Glomerular visceral epithelial cell (primary cell): ENCODE results near the gene EDDM3A.
A peak's percentile ranks its signal among the peaks of the same experiment; 100 is the strongest.
"Not testable (repeated sequence)": the region's sequence is repeated elsewhere in the genome, so short reads cannot be mapped to it uniquely, and the experiment has no call there.

Experiments used
- DNase-seq: peaks from one replicate; pipeline ENCODE4 v3.0.0-alpha.2; 2016; ENCODE audit errors: extremely low spot score

EDDM3A gene, protein sequence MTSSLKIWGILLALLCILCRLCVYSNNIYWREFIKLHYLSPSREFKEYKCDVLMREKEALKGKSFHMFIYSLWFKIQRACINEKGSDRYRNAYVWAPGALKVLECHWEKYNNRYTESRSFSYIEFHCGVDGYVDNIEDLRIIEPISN

DNA sequence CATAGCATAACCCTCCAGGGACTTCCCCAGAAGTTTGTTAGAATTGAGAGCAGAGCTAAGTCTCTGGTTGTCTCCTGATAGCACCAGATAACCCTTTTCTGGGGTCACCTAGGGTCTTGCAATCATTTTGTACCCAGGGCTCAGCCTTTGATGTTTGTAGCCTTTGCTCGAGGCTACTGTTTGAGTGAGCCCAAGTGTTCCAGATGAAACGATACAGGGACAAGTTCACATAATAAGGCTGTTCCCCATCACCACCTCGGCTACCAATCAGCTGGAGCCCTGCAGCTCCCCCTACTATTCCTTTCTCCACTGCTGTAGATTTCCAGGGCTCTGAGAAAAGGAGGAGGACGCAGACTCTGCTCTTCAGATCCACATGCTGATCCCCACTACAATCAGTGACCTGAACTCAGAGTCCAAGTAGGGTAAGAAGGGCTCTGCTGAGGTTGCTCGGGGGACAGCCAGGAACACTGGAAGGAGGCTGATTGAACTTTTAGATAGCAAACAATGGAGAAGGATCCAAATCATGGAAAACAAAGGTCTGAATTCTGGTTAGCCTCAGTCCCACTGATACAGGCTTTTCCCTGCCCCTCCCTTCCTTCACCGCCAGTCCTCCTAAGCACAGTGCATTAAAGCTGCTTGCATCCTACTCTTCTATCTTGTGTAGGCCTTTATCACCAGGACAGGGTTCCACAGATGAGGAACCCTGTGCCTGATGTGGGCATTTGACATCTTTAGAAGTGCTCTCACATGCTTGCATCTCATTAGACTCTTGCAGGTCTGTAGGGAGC, at the start of gene EDDM3A:
EDDM3A (plus strand) TSS at position 317 of the 788 bp plus-strand sequence. CDS start 1,694 bp downstream, outside the sequence.
- no peak for DNase-seq

DNA sequence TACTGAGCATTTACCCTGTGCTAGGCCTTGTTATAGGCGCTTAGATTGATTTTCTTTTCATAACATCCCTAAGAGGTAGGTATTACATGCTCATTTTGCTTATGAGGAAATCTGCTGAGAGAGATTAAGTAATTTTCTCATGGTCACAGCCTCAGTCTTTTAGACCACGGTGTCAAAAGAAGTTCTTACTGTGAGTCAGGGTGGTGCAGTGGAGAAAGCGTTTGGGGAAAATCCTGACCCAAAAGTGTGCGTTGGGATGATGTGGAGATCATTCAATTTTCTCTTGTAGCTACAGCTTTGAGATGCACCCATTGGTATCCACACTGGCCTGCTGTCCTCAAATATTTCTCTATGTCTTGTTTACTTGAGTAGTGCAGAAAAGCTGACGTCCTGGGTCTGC, 48.9 kb upstream of the EDDM3A start:
- no peak for DNase-seq

DNA sequence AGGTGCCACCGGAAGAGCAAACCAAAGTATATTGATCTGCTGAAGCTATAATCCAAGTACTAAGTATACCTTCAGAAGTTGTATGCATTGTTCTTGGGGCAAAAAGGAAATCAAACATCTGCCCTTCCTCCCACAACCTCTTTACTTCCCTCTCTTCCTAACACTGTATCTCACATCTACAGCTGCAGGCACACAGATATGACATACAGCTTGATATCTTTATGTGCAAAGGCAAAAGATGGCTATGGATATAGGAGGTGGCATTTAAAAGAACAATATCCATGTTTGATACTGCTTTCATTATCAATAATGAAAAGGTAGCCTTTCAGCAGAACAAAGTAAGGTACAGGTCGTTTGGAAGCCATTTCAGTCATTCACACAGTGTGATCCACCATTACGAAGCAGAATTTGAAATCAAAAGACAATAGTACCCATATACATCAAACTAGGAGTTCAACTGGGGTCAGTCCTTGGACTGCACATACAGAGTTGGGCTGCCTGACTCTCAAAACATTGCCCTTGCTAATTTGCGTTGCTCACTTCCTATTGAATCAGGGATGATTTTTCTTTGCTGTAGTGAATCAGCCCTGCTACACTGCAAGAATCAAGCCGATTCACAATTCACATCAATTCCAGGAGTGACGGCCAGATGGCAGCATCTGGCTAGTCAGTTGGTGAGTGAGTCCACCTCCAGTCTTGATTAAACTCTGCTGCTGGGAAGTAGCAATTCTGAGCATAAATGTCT, 48.2 kb upstream of the EDDM3A start:
- peak; percentile 58 for DNase-seq

DNA sequence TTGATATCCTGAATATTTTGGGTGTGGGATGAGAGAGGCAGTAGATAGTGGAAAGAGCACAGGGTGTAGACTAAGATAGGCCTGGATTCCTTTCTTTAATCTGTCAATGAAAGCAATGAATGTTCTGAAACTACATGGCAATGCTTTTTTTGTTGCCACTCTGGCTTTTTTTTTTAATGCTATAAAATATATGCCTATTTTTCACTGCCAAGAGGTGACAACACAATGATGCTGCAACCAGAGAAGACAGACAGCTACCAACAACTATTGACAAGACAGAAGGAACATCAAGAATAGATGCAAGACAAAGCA, 47.7 kb upstream of the EDDM3A start:
- DNase-seq, result no peak

DNA sequence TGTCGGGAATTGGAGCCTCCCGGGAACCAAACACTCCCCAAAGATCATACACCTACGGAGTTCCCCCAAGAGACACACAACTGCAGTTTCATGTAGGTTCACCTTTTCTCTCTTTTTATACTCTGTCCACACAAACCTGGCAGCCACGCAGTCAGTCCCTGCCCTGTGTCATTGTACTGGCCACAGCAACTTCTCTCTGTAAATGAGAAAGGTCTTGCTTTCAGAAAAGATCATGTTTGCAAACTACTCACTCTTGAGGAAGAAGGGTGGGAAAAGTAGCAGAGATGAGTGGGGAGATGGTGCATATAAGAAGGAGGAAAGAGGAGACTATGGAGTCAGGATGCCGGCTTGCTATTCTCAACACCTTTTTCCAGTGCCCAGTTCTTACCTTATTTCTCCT, 46.8 kb upstream of the EDDM3A start:
- DNase-seq, result no peak

DNA sequence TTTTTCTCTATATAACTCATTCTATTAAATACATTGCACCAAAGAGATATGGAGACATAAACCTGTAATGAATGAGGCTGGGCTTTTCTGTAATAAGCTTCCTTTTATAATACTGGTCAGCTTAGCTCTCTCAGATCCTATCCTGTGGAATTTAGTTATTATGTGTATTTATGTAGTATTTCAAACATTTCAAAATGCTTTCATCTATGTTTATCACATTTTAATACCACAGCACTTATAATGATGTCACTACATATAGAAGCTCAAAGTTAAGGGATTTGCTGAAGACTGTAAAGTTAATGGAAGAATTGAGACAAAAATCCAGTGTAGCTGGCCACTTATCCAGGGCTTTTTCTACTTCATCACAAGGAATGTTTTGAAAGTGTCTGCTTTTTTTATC, 45.8 kb upstream of the EDDM3A start:
- DNase-seq, result no peak

DNA sequence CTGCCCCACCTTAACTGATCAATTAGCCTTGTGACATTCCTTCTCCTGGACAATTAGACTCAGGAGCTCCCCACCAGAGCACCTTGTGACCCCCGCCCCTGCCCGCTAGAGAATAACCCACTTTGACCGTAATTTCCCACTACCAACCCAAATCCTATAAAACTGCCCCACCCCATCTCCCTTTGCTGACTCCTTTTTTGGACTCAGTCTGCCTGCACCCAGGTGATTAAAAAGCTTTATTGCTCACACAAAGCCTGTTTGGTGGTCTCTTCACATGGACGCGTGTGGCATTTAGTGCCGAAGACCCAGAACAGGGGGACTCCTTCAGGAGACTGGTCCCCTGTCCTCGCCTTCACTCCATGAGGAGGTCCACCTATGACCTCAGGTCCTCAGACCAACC, 44.7 kb upstream of the EDDM3A start:
- DNase-seq, result not testable (repeated sequence)

DNA sequence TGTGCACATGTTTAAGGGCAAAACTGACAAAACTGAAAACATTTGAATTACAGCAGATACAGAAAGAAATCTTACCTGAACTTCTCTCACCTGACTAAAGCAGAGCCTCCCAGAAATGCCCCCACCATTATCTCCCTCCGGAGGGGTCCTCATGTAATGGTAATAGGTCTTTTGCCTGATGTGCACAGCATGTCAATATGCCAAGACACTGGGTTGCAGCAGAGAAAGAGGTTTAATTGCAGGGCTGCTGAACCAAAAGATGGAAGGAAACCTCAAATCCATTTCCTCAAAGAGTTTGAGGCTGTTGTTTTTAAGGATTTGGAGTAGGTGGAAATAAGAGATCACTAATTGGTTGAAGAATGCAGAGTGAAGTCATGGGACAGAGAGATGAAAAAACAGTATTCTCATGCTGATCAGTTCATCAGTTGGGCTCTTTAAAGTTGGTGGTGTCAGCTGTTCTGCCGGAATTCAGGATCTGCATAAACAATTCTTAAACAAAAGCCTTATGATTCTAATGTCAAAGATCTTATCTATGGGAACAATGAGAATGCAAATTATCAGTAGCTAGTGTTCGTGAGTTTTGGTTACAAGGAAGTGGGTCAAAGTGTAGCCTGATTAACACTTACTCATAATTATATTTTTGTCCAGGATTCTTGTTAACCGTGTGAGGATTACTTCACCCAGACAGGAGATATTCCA, 38.9 kb upstream of the EDDM3A start:
- DNase-seq, result no peak

DNA sequence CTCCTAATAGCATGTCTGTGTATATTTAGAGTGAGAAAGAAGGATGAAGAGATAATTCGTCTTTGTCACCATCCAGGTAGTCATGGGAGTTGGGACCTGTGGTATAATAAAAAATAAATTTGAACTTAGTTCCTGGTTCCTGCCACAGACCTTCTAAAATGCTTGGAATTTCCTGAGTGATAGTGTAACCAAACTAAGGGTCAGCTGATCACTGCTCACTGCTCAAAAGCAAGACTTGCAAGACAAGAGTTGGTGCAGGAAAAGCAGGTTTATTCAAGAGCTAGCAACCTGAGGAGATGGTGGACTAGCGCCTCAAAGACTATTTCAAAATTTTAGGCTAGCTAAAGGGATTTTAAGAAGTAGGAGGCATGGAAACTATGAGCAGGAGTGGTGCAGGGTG, 38.1 kb upstream of the EDDM3A start:
- DNase-seq, result no peak

DNA sequence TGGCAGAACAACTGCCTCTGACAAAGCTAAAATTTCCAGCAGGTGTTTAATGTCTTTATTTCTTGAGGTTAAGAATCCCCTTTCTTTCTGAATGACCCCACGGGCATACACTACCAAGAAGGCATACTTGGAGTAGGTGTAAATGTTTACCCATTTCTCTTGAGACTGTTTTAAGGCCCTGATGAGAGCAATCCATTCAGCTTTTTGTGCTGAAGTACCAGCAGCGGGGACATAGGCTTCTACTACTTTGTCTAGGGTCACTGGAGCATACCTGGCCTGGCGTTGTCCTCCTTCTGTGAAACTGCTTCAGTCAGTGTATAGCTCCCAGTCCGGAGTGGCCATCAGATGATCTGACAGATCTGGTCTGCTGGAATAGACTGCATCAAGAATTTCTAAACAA, 34.4 kb upstream of the EDDM3A start:
- no peak for DNase-seq

DNA sequence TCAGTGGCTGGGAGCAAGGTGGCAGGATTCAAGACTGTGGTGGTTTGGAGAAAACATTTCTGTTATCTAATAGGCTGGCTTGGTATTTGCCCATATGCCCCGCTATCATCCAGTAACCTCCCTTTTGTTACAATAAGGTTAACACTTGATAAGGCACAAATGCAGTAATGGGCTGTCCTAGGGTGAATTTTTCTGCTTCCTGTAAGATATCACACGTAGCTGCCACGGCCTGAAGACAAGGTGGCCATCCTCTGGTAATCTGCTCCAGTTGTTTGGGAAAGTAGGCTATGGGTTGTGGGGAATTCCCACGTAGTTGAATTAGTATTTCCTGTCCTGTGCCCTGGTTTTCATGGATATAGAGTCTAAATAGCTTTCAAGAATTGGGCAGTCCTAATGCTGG, 34.0 kb upstream of the EDDM3A start:
- DNase-seq, result no peak

DNA sequence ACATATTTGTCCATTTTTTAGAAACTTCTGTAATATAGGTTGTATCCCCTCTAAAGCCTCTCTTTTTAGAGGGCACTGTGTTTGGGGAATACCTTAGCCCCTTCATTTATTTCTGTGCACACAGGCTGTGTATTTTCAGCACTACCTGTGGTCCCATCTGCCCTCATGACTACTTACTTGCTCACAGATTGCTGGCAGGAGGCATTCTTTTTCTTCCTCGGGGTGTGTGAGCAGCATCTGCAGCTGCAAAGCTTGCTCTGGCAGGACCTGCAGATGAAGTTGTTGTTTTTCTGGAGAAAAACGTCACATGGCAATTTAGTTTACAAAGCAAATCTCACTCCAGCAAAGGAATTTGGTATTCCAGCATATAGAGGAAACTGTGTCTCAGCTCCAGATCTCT, 32.8 kb upstream of the EDDM3A start:
- no peak for DNase-seq

DNA sequence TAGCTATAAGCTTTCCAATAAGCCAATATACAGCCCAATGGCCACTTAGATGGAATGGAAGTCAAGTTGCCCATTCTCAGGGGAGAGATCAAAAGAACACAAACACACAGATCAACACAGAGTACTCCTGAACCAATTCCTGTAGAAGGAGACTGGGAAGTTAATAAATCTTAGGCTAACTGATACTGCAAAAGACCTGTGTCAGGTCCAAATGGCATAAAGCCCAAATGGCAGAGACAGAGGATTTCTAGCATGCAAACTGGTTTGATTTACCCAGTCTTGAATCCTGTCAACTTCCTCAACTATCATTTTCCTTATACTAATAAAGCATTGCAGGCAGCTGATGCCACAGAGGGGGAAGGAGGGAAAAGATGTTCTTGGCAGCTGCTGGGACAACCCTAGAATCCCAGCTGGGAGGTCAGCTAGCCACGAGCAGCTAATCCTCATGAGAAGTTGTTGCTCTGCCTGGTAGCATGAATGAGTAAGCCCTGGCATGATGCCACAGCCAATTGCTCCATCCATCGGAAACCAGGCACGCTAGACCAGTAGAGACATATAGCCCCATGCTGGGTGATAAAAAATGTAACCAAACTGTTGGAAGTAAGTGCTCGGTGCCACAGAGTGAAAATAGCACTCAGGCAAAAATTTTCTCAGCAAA, 31.0 kb upstream of the EDDM3A start:
- peak; percentile 65 for DNase-seq

DNA sequence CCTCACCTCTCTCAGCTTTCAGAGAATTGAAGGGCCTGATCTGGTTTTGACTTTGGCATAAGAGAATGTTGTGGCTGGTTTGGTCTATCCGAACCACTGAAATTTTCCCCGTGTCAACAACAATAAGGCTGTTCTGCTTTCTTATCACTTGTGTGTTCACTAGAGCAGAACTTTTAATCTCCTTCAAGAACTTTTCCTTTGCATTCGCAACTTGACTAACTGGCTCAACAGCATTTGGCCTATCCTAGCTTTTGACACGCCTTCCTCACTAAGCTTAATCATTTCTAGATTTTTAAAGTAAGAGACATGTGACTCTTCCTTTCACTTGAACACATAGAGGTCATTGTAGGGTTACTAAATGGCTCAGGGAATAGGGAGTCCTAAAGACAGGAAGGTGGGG, 25.9 kb upstream of the EDDM3A start:
- no peak for DNase-seq

DNA sequence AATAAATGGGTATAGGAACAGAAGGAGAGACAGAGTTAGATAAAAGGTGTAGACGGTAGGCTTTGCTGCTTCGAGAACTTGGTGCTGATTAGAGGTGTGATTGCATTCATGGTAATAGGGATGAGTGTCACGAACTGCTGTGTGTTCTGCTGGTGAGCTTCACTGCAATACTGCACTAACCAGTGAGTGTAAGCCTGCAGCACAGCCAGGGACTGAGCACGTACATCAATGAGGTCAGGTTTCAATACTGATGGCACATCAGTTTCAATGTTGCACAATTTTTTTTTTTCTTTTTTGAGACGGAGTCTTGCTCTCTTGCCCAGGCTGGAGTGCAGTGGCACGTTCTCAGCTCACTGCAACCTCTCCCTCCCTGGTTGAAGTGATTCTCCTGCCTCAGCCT, 24.9 kb upstream of the EDDM3A start:
- DNase-seq, result no peak

DNA sequence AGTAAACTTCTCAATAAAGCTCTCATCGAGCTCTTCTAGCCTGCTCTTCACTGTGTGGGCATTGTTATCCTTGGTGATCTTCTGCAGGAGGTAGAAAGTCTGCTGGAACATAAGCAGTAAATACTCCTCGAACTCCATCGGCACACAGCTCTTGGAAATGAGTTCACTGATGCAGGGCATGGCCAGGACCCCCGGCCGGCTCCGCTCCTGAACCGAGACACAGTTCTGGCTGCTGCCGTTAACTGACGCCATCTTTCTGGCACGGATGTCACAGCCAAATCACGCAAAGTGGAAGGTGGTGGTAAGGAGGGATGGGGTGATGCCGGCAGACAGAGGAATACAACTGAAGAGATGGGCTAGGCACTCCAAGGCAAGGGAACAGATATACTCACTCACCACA, 23.7 kb upstream of the EDDM3A start:
- DNase-seq, result no peak

DNA sequence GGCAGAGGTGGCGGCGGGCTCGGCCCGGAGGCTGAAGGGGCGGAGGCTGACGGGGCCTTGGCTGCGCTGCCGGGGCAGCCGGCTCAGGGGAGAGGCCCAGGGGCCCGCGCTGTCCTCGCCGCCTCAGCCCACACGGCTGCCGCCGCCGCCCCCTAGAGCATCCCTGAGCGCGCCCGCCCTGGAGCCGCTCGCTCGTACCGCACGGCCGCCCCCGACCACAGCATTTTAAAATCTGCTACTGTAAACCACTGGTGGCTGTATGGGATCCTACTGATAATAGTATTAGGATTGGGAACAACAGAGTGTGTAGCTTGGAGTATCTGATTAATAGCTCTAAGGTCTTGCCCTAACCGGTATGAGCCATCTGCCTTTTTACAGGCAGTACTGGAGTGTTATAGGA, 22.2 kb upstream of the EDDM3A start:
- DNase-seq, result no peak

DNA sequence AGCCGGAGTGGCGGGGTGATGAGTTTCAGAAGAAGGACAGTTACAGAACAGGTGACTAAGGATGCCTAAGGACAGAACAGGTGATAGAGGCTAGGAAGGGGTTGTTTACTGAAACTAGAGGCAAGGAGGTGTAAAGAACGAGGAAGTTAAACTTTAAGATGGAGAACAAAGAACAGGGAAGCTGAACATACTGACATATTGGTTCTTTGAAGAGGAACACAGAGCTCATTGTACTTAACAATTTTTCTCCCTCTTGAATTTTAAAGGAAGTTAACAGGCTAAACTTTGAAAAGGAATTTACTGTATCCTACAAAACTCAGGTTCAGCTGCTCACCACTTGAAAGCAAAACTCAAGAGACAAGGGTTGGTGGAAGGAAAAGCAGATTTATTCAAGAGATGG, 19.6 kb upstream of the EDDM3A start:
- DNase-seq, result not testable (repeated sequence)

DNA sequence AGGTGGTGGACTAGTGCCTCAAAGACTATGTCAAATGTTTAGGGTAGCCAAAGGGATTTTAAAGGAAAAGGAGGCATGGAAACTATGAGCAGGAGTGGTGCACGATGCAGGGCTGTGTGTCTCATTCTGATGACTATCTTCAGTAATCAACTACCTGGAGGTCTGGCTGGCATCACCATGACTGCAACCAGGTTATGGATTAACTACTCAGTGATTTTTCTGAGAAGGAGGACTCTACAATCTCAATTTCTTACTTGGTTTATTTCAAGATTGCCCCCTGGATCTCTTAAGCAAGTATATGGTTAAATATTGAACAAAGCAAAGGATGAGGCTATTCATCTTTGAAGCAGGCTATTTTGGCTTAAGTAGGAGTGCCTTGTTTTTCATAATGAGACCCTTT, 19.2 kb upstream of the EDDM3A start:
- no peak for DNase-seq

DNA sequence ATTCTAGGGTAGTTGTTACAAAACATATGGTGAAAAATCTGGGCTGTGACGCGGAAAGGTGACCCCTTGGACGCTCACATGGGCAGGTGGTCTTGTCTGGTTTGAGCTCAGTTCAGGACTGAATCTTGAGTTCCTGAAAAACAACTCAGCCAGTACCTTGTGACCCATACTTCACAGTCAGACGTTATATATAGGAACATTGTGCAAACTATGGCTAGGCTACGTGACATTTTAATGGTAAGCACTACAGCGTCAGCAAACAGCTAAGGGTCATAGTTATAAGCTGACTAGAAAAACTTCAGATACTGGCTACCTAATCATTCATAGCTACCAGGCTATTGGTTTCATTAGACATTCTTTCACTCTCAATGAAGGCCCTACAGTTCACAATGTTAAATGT, 14.8 kb upstream of the EDDM3A start:
- no peak for DNase-seq

DNA sequence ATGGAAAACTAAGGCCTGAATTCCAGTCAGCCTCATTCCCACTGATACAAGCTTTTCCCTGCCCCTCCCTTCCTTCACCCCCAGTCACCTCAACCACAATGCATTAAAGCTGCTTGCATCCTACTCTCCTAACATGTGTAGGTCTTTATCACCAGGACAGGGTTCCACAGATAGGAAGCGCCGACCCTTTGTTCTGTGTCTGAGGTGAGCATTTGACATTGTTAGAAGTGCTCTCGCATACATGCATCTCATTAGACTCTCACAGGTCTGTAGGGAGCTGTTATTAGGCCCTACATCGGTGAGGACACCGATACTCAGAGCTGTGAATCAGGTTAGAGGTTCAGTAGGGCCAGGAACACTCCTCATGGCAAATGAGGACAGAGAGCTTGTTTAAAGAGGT, 13.2 kb upstream of the EDDM3A start:
- DNase-seq, result no peak

DNA sequence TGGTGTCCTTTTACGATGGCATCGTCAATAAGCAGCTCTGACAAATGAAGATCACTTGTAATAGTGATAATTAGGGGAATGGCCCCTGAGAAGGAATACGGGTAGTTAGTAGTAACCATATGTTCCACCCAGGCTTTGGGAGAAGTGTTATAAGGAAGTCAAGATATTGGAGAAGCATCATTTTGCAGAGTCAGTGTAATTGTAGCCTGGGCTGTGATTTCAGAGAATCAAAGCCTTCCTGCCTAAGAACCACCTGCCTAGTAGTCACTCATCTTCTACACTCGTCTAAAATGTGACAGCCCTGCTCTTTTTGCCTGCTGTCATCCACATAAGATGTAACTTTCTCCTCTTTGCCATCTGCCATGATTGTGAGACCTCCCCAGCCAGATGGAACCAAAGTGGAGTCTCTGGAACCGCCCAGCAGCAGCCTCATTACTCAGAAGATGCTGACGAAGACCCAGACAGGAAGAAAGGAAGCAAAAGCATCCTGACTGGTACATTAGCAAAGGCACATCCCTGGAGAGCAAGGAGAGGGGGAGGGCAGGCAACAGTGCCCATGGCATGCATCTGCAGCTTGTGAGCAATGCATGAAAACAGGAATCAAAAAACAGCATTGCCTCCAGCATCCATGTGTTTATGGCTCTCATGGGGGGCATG, 12.6 kb upstream of the EDDM3A start:
- DNase-seq, result no peak
